PC-3 (cell line): ENCODE results near the gene DPYSL3. TPM values are rescaled to one million over a fixed set of nuclear protein-coding genes. Genes with fewer than 3 reads are reported as not detected.

ENCODE experiments used
- ATAC-seq: fragments of 200-7000 bp; cut with Tn5 transposase; 2 replicates; pipeline ENCODE4 v1.9.1; 2020; ENCODE audit warnings: mild to moderate bottlenecking, moderate library complexity
- BruUV-seq: library from RNA; stranded (reverse); fragments of 400-500 nt; replicated peaks from 2 replicates; lab custom pipeline; 2021; lab: Mats Ljungman, UMichigan
- CTCF ChIA-PET: fragments of 300-600 bp; sonication (Branson Sonifier 250); formaldehyde crosslinking; loops from one replicate; lab custom pipeline; 2022; ENCODE audit warnings: antibody characterized with exemption; lab: Charles Lee
- POLR2A ChIA-PET: fragments of 300-600 bp; sonication (Branson Sonifier 250); formaldehyde crosslinking; loops from one replicate; lab custom pipeline; 2022; ENCODE audit warnings: antibody characterized with exemption; ENCODE audit not compliant: unreplicated experiment; lab: Charles Lee
- DNase-seq: peaks from one replicate; pipeline ENCODE4 v3.0.0-alpha.2; 2015
- H2AFZ ChIP-seq: fragments of 300-600 bp; sonication (generic); 2 replicates; pipeline ENCODE4 v1.6.0; 2016; ENCODE audit warnings: antibody characterized with exemption, low read length
- H3F3A ChIP-seq: fragments of 300-600 bp; sonication (generic); one replicate; pipeline ENCODE4 v1.6.0; 2017; ENCODE audit warnings: antibody characterized with exemption, low read length, control low read depth, mild to moderate bottlenecking; ENCODE audit not compliant: unreplicated experiment
- H3K27ac ChIP-seq: fragments of 300-600 bp; sonication (generic); 2 replicates; pipeline ENCODE4 v1.5.1; 2016; ENCODE audit warnings: mild to moderate bottlenecking, low read length
- H3K27me3 ChIP-seq: fragments of 300-600 bp; sonication (generic); 2 replicates; pipeline ENCODE4 v1.6.1; 2016; ENCODE audit warnings: low read length, mixed read lengths
- H3K36me3 ChIP-seq: fragments of 300-600 bp; sonication (generic); 2 replicates; pipeline ENCODE4 v1.6.1; 2016; ENCODE audit warnings: low read depth, mixed run types, low read length, mixed read lengths
- H3K4me1 ChIP-seq: fragments of 300-600 bp; sonication (generic); 2 replicates; pipeline ENCODE4 v1.5.1; 2016; ENCODE audit warnings: low read length; ENCODE audit not compliant: insufficient read depth
- H3K4me2 ChIP-seq: fragments of 300-600 bp; sonication (generic); 2 replicates; pipeline ENCODE4 v1.6.0; 2016; ENCODE audit warnings: low read length
- H3K4me3 ChIP-seq: fragments of 300-600 bp; sonication (generic); 2 replicates; pipeline ENCODE4 v1.5.1; 2016; ENCODE audit warnings: mild to moderate bottlenecking, low read length, mixed read lengths
- H3K79me2 ChIP-seq: fragments of 300-600 bp; sonication (generic); 2 replicates; pipeline ENCODE4 v1.6.1; 2017; ENCODE audit warnings: low read length, mixed read lengths
- H3K9ac ChIP-seq: fragments of 300-600 bp; sonication (generic); 2 replicates; pipeline ENCODE4 v1.6.0; 2016; ENCODE audit warnings: mild to moderate bottlenecking, low read length
- H3K9me2 ChIP-seq: fragments of 300-600 bp; sonication (generic); replicated peaks from 2 replicates; pipeline ENCODE4 v1.6.1; 2016; ENCODE audit warnings: mixed run types, low read length, mixed read lengths
- H3K9me3 ChIP-seq: fragments of 300-600 bp; sonication (generic); 2 replicates; pipeline ENCODE4 v1.6.1; 2016; ENCODE audit warnings: low read length, mixed read lengths
- H4K20me1 ChIP-seq: fragments of 300-600 bp; sonication (generic); 2 replicates; pipeline ENCODE4 v1.6.1; 2016; ENCODE audit warnings: low read length, mixed read lengths
- EZH2 ChIP-seq: fragments of 300-600 bp; sonication (generic); IDR thresholded peaks from one replicate; pipeline ENCODE4 v1.6.1; 2017; ENCODE audit warnings: antibody characterized with exemption, mild to moderate bottlenecking, low read length; ENCODE audit not compliant: unreplicated experiment
- EZH2phosphoT487 ChIP-seq: fragments of 300-600 bp; sonication (generic); IDR thresholded peaks from 2 replicates; pipeline ENCODE4 v1.6.1; 2018; ENCODE audit warnings: mild to moderate bottlenecking, antibody characterized with exemption, low read length, borderline replicate concordance
- intact Hi-C: fragments of 100-400 bp; cut with micrococcal nuclease; formaldehyde crosslinking; loops from 2 replicates; pipeline ENCODE4 v1.9.0; 2023
- total RNA-seq: library from RNA; depleted of rRNA; stranded (reverse); fragments of >200 nt; gene quantifications from 2 replicates; pipeline ENCODE4 v1.2.3, GENCODE V29; 2014
- TF ChIP-seq, protein P1 (sequence below): fragments of 300-600 bp; sonication (generic); conservative IDR thresholded peaks from 2 replicates; pipeline ENCODE4 v1.5.1; 2017; ENCODE audit warnings: antibody characterized with exemption, low read depth, mild to moderate bottlenecking, low read length

The DPYSL3 gene
- total RNA-seq, 1 experiment from 2014 or later: 20.6 TPM

DNA sequence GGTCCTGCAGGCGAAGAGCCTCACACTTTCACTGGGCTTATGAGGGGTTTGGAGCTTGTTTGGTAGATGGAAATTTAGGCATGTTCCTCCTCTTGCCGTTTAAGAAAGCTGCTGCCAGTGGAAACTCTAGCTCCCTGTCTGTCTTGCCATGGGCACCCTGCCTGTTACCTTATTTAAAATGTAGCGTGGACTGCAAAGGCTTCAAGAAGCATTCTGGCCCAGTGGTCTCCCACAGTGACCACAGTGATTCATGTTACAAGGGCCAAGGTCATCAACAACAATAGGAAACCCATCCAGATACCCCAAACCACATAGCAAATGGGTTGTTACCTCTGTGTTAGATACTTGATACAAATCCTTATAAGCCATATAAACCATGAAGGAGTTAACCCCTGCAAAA is 96.6 kb downstream of the DPYSL3 start:
- H2AFZ ChIP-seq: no peak overlapping the region
- no peaks in the 10 kb centered on the region for H3K9me3 ChIP-seq
- TF ChIP-seq, protein P1, sequence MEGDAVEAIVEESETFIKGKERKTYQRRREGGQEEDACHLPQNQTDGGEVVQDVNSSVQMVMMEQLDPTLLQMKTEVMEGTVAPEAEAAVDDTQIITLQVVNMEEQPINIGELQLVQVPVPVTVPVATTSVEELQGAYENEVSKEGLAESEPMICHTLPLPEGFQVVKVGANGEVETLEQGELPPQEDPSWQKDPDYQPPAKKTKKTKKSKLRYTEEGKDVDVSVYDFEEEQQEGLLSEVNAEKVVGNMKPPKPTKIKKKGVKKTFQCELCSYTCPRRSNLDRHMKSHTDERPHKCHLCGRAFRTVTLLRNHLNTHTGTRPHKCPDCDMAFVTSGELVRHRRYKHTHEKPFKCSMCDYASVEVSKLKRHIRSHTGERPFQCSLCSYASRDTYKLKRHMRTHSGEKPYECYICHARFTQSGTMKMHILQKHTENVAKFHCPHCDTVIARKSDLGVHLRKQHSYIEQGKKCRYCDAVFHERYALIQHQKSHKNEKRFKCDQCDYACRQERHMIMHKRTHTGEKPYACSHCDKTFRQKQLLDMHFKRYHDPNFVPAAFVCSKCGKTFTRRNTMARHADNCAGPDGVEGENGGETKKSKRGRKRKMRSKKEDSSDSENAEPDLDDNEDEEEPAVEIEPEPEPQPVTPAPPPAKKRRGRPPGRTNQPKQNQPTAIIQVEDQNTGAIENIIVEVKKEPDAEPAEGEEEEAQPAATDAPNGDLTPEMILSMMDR: no peak
- TF ChIP-seq EZH2phosphoT487 (no peak), EZH2 (no peak)
- H3K27me3 ChIP-seq: no peaks in the 10 kb centered on the region
- no peak overlapping the region for H3K4me3 ChIP-seq
- H3K36me3 ChIP-seq: no peaks in the 10 kb centered on the region
- no peak overlapping the region for H3K4me2 ChIP-seq
- H3K79me2 ChIP-seq: no peaks in the 10 kb centered on the region
- no peaks in the 10 kb centered on the region for H4K20me1 ChIP-seq
- POLR2A ChIA-PET: no interaction called here
- no peaks in the 10 kb centered on the region for H3K9me2 ChIP-seq
- CTCF ChIA-PET: interaction anchor here (0.6 kb wide), 1 partner anchor 147 kb away, joined by 4 read pairs; no protein-coding TSS in a partner anchor
- H3K27ac ChIP-seq: no peak overlapping the region
- ATAC-seq (no peak), DNase-seq (no peak)
- no TSS peak for BruUV-seq
- H3K9ac ChIP-seq: no peak overlapping the region
- no peaks in the 10 kb centered on the region for H3F3A ChIP-seq
- intact Hi-C loops: no loop called here
- H3K4me1 ChIP-seq: no peaks in the 10 kb centered on the region

DNA sequence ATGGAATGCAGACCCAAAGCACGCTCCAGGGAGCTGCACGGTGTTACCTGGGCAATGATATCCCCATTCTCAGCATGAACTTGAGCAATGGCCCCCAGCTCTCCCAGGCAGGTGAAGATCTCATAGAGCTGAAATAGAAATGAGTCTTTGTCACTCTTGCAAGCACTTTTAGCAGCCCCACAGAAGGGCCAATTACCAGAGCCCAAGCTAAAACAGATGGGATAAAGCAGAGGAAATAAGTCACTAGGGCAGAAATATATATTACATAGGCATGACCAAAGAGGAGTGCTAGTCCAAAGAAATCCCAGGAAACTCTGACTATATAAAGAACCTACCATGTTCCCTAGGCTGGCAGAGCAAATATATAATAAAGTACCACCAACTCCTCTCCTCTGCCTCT is 97.3 kb downstream of the DPYSL3 start:
- intact Hi-C loops: no loop called here
- ATAC-seq: no peak
- Histone ChIP-seq H4K20me1 (no peaks in the 10 kb centered on the region), H3K79me2 (no peaks in the 10 kb centered on the region), H3K4me3 (no peak overlapping the region), H3K27ac (no peak overlapping the region), H3K4me1 (no peaks in the 10 kb centered on the region), H3K9me3 (no peaks in the 10 kb centered on the region), H2AFZ (no peak overlapping the region), H3K9ac (no peak overlapping the region), H3K4me2 (no peak overlapping the region), H3K36me3 (no peaks in the 10 kb centered on the region), H3K27me3 (no peaks in the 10 kb centered on the region), H3K9me2 (no peaks in the 10 kb centered on the region), H3F3A (no peaks in the 10 kb centered on the region)
- POLR2A ChIA-PET: no interaction called here
- no peak for TF ChIP-seq EZH2
- TF ChIP-seq, protein P1: no peak
- no TSS peak for BruUV-seq
- DNase-seq: no peak
- CTCF ChIA-PET: interaction anchor here (0.6 kb wide), 1 partner anchor 147 kb away, joined by 4 read pairs; no protein-coding TSS in a partner anchor

- Histone ChIP-seq H3K27ac (no peak overlapping the region), H3K36me3 (no peaks in the 10 kb centered on the region), H3K4me2 (no peak overlapping the region), H4K20me1 (no peaks in the 10 kb centered on the region), H3K9me2 (no peaks in the 10 kb centered on the region), H3K9ac (no peak overlapping the region), H3K4me3 (no peak overlapping the region), H3K79me2 (no peaks in the 10 kb centered on the region), H2AFZ (no peak overlapping the region), H3K27me3 (no peaks in the 10 kb centered on the region), H3K4me1 (no peaks in the 10 kb centered on the region), H3K9me3 (no peaks in the 10 kb centered on the region), H3F3A (no peaks in the 10 kb centered on the region)
- TF ChIP-seq, protein P1: no peak
- TF ChIP-seq EZH2 (no peak), EZH2phosphoT487 (no peak)
- intact Hi-C loops: no loop called here
- no TSS peak for BruUV-seq
- ATAC-seq (no peak), DNase-seq (no peak)
- ChIA-PET POLR2A (no interaction called here), CTCF (no interaction called here)
Measured at GRCh38 chr5:147411359-147412319, 98.2 kb downstream of the DPYSL3 start.
